Progenitor cell of endocrine pancreas (in vitro differentiated cells): ENCODE measurements around the gene BCAS3. TPM values are rescaled to one million over a fixed set of nuclear protein-coding genes. Genes with fewer than 3 reads are reported as not detected.

Experiments used
- DNase-seq: peaks from one replicate; pipeline ENCODE4 v3.0.0; 2021; ENCODE audit warnings: low spot score; ENCODE audit not compliant: unreplicated experiment
- H3K27ac Mint-ChIP-seq: 2 replicates; pipeline ENCODE4 v1.8.0; 2021; ENCODE audit warnings: mild to moderate bottlenecking, moderate library complexity, mixed read lengths
- H3K27me3 Mint-ChIP-seq: 2 replicates; pipeline ENCODE4 v1.8.0; 2021; ENCODE audit warnings: mixed read lengths
- H3K36me3 Mint-ChIP-seq: 2 replicates; pipeline ENCODE4 v1.8.0; 2022; ENCODE audit warnings: mixed read lengths; ENCODE audit not compliant: insufficient read depth
- H3K4me1 Mint-ChIP-seq: 2 replicates; pipeline ENCODE4 v1.8.0; 2021; ENCODE audit warnings: low read depth, mixed read lengths
- H3K4me3 Mint-ChIP-seq: 2 replicates; pipeline ENCODE4 v1.8.0; 2021; ENCODE audit warnings: low read depth, mild to moderate bottlenecking, moderate library complexity, mixed read lengths
- H3K9me3 Mint-ChIP-seq: 2 replicates; pipeline ENCODE4 v1.8.0; 2021; ENCODE audit warnings: low read depth, mixed read lengths
- CTCF ChIP-seq: fragments of 200-600 bp; sonication (generic); IDR thresholded peaks from one replicate; pipeline ENCODE4 v1.5.0; 2021; ENCODE audit warnings: antibody characterized with exemption, mild to moderate bottlenecking; ENCODE audit not compliant: unreplicated experiment
- total RNA-seq: library from RNA; stranded (reverse); gene quantifications from 2 replicates; pipeline ENCODE4 v1.2.1, GENCODE V29; 2021

BCAS3 gene
- total RNA-seq, 1 donor from 2014 or later: 36.1 TPM

- H3K4me1 Mint-ChIP-seq: peaks cover 7% of the 10 kb centered on the region
- TF ChIP-seq CTCF: no peak
- no peaks in the 10 kb centered on the region for H3K36me3 Mint-ChIP-seq
- no peak overlapping the region for H3K27ac Mint-ChIP-seq
- no peak for DNase-seq
- no peak overlapping the region for H3K4me3 Mint-ChIP-seq
- no peaks in the 10 kb centered on the region for H3K9me3 Mint-ChIP-seq
- H3K27me3 Mint-ChIP-seq: peaks cover 3% of the 10 kb centered on the region
Measured at GRCh38 chr17:61312406-61313295, 635.0 kb downstream of the BCAS3 start.

- Mint-ChIP-seq H3K27ac (no peak overlapping the region), H3K27me3 (peaks cover 7% of the 10 kb centered on the region), H3K4me1 (peaks cover 7% of the 10 kb centered on the region), H3K36me3 (no peaks in the 10 kb centered on the region), H3K9me3 (no peaks in the 10 kb centered on the region), H3K4me3 (no peak overlapping the region)
- no peak for TF ChIP-seq CTCF
- DNase-seq: no peak
Measured at GRCh38 chr17:61313461-61314326, 636.0 kb downstream of the BCAS3 start.

- no peak overlapping the region for H3K4me3 Mint-ChIP-seq
- H3K4me1 Mint-ChIP-seq: peaks cover 8% of the 10 kb centered on the region
- no peak for DNase-seq
Measured at GRCh38 chr17:61314368-61315078, 636.9 kb downstream of the BCAS3 start.

GRCh38 chr17:61316633-61317032, 639.0 kb downstream of the BCAS3 start:
- no peaks in the 10 kb centered on the region for H3K36me3 Mint-ChIP-seq
- H3K9me3 Mint-ChIP-seq: no peaks in the 10 kb centered on the region
- H3K4me1 Mint-ChIP-seq: peaks cover 8% of the 10 kb centered on the region
- no peak overlapping the region for H3K4me3 Mint-ChIP-seq
- no peak overlapping the region for H3K27ac Mint-ChIP-seq
- H3K27me3 Mint-ChIP-seq: peaks cover 10% of the 10 kb centered on the region
- DNase-seq: no peak
- TF ChIP-seq CTCF: no peak

More at GRCh38 chr17:61314368-61315078, 636.9 kb downstream of the BCAS3 start:
- Mint-ChIP-seq H3K9me3 (no peaks in the 10 kb centered on the region), H3K36me3 (no peaks in the 10 kb centered on the region), H3K27me3 (peaks cover 9% of the 10 kb centered on the region), H3K27ac (peak overlapping the region; percentile 65)
- TF ChIP-seq CTCF: no peak

- Mint-ChIP-seq H3K27me3 (peaks cover 16% of the 10 kb centered on the region), H3K4me3 (no peak overlapping the region), H3K27ac (no peak overlapping the region), H3K36me3 (no peaks in the 10 kb centered on the region), H3K4me1 (peaks cover 8% of the 10 kb centered on the region), H3K9me3 (no peaks in the 10 kb centered on the region)
- TF ChIP-seq CTCF: no peak
- no peak for DNase-seq
Measured at GRCh38 chr17:61317779-61318178, 640.1 kb downstream of the BCAS3 start.
